GM19468 (cell line): ENCODE data around the gene LMAN2L.

Experiments
- ATAC-seq: cut with Tn5 transposase; IDR thresholded peaks from one replicate; pipeline ENCODE4 v1.9.1; 2021; ENCODE audit warnings: mild to moderate bottlenecking, moderate library complexity, moderate number of reproducible peaks; ENCODE audit not compliant: unreplicated experiment; ENCODE audit errors: extremely low read depth

The LMAN2L gene

GRCh38 chr2:96760986-96761832 is 21.3 kb upstream of the LMAN2L start:
- ATAC-seq = no peak

- ATAC-seq = peak; percentile 59
Observed at GRCh38 chr2:96760036-96760985, 20.4 kb upstream of the LMAN2L start, which contains the start of gene CNNM4. Gene CNNM4, plus strand, starts transcription at chr2:96760902. Its CDS starts 98 bp downstream, at chr2:96761000.

DNA sequence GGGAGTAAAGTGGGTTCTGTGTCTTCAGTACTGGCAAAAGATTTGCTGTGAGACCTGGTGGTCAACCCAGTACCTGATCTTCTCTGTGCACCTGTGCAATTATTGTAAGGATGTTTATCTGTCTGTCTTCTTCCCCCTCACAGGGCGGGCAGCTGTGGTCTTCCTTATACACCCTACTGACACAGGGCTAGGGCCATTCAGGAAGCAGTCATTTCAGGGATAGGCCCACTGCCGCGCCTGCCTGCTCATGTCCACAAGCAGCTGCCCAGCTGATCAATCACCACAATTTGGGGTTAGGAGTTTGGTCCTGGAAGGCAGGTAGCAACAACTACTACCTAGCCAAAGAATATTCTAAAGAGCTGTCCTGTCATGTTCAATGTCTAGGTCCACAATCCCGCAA is 19.7 kb upstream of the LMAN2L start:
- ATAC-seq = no peak

DNA sequence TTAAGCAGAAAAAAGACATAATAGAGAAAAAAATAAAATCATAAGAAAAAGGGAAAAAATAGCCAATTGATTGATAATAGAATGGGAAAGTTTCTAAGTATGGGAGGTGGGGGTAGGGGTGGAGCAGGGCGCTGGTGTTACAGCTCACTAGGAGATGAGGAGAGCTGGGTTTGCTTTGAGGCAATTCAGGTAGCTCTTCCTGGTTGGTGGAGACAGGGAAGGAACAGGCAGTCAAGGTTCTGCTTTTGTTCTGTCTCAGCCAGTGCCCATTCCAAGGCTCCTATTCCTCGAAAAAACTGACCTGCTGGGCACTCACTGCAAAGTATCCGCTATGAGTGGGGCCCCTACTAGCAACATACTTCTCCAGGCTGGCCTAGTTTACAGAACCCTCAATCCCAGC is 19.1 kb upstream of the LMAN2L start:
- ATAC-seq = no peak

DNA sequence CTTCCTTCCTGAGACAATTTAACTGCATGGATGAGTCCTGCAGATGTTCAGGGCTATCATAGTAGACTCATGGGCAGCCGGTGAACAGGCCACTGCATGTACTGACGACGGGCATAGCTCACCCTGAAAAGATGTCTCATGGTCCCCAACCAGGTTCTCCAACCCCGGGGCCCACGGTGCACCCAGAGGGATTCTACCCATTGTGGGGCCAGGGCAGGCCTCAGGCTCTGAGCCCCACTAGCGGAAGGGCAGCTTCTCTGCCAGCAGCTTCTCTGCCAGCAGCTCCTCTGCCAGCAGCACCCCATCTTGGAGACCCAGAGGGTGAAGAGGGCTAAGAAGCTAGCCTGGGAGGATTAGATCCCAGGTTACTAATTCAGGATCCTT is 17.6 kb upstream of the LMAN2L start:
- no peak for ATAC-seq

GRCh38 chr2:96756788-96757476 is 17.1 kb upstream of the LMAN2L start:
- ATAC-seq = no peak

DNA sequence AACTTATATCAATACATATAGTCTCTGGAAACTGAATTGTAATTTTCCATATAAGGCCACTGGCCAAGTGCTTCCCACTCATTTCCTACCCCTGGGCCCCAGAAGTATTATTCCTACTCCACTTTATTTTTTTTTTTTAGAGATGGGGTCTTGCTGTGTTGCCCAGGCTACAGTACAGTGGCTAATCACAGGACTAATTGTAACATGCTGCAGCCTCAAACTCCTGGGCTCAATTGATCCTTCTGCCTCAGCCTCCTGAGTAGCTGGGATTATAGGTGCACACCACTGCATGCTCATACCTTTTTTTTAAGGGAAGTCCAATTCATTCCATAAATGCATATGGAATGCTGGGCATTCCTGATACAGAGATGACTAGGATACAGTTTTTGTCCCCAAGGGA is 14.5 kb upstream of the LMAN2L start:
- ATAC-seq = no peak

DNA sequence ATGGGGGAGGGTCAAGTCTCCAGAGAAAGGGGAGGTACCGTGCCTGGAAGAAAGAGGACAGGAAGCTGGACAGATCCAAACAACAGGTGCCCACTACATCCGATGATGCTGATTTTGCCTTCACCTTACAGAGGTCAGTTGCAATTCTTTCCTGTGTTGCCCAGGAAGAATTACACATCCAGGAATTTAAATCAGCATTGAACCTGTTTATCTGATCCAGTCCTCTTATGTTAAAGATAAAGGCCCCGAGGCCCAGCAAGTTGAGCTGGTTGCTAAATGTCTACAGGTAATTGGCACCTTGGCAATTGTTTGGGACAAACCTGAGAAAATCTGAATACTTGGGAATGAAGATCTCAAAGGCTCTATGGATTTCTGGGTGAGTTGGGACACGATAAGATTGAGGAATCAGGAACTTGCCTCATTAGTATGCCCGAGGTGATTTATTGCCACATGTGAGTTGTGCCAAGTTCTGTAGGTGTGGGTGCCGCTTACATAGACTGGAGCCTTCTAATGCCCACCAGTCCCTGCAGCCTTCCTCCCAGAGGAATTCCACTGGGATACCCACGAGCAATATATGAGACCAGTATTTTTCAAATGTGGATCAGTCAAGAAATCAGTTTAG is 13.9 kb upstream of the LMAN2L start:
- ATAC-seq = no peak

DNA sequence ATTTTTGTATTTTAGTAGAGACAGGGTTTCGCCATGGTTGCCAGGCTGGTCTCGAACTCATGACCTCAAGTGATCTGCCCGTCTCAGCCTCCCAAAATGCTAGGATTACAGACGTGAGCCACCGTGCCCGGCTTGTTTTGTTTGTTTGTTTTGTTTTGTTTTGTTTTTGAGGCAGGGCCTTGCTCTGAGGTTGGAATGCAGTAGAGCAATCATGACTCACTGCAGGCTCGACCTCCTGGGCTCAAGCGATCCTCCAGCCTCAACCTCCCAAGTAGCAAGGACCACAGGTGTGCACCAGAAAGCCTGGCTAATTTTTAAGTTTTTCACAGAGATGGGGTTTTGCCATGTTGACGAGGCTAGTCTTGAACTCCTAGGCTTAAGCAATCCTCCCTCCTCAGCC is 11.9 kb upstream of the LMAN2L start:
- ATAC-seq = no peak

- no peak for ATAC-seq
Observed at GRCh38 chr2:96747061-96747617, 7.3 kb upstream of the LMAN2L start.

- ATAC-seq = no peak
Observed at GRCh38 chr2:96739076-96739632, 710 bp downstream of the LMAN2L start.

- ATAC-seq = no peak
Observed at GRCh38 chr2:96737831-96738230, 2.0 kb downstream of the LMAN2L start.

DNA sequence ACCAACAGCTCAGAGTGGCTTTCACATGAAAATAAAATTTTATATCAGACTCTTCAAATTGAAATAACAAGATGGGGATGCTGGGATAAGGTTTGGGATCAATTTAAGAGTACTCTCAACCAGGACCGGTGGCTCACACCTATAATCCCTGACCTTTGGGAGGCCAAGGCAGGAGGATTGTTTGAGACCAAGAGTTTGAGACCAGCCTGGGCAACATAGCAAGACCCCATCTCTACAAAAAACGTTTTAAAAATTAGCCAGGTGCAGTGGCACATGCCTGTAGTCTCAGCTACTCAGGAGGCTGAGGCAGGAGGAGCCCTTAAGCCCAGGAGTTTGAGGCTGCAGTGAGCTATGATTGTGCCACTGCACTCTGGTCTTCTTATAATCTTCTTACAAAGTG is 2.6 kb downstream of the LMAN2L start:
- no peak for ATAC-seq

- ATAC-seq = no peak
Observed at GRCh38 chr2:96734880-96735583, 4.8 kb downstream of the LMAN2L start.

- ATAC-seq = no peak
Observed at GRCh38 chr2:96733931-96734330, 5.9 kb downstream of the LMAN2L start.

DNA sequence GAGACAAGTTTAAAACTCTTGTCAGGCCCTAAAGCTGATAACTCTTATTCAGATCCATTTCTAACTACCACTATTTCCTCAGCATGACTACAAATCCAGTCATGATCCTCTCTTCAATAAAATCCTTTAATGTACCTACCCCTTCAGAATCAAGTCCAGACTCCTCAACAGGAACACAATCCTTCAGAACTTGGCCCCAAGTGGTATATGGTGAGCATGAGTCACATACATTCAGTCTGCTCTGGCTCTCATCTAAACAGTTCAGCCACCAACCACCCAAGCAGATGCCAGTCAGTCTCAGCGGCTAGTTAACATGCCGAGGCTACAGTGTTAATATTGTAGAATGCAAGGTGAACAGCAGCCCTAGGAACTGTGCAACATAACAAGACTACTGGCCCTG is 9.7 kb downstream of the LMAN2L start:
- no peak for ATAC-seq

GRCh38 chr2:96729748-96730147 is 10.1 kb downstream of the LMAN2L start:
- no peak for ATAC-seq

DNA sequence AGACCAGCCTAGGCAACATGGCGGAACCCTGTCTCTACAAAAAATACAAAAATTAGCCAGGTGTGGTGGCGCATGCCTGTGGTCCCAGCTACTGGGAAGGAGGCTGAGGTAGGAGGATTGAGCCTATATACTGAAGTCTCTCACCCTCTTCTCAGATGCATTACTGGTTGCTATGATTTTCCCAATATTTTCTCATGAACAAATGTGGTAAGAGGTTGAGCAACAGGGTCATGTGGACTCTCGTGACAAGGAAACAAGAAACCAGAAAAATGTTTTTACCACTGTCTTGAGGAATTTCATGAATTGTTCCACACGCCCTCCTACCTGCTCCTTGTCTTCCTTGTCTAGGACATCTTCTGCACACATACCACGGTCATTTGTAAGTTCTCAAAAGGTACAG is 12.4 kb downstream of the LMAN2L start:
- ATAC-seq = no peak

DNA sequence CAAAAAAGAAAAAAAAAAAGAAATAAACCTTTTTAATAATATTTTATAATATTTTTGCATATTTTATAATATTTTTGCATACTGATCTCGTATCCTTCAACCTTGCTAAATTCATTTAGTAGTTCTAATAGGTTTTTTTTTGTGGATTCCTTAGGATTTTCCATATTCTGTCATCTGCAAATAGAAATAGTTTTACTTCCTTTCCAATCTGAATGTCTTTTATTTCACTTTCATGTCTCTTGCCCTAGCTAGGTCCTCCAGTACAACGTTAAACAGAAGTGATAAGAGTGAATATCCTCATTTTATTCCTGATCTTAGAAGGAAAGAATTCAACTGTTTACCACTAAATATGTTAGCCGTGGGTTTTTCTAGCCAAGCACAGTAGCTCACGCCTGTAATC is 13.7 kb downstream of the LMAN2L start:
- no peak for ATAC-seq
